ENCODE data around the gene RNF214. TPM values are rescaled to one million over a fixed set of nuclear protein-coding genes. Genes with fewer than 3 reads are reported as not detected.

The RNF214 gene
- polyA plus RNA-seq, 1 donor (not counting 4 experiments of a cell fraction or from before 2014, with no cell fraction given): 11.8 TPM

DNA sequence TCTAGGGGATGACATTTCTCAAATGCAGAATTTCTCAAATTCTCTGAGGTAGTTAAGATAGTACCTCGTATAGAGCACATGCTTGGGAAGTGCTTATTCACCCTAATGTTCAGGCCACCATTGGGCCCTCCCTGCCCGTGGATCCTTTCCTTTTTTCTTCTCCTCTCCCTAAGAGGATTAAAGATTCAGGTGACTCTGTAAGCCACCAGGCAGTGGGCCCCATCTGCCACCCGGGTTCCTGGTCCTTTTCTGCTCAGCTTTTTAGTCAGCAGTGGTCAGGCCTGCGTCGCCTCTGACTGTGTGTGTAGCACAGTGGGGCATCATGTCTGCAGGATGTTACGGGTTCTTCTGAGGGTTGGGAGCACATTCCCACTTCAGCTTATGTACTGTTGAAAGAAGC is 102.4 kb downstream of the RNF214 start:
- Histone ChIP-seq H3K9me3 (ENCODE audit: control insufficient read depth, low read depth, low read length) (no peaks in the 10 kb centered on the region), H3K4me2 (ENCODE audit: control insufficient read depth, extremely low read depth, insufficient read depth, low read depth, low read length) (no peak overlapping the region), H3K79me2 (ENCODE audit: control insufficient read depth, insufficient read depth, low read length) (no peaks in the 10 kb centered on the region), H3K4me1 (ENCODE audit: control insufficient read depth, extremely low read depth, insufficient read depth, low read length) (peaks cover 3% of the 10 kb centered on the region), H3K4me3 (ENCODE audit: control insufficient read depth in 2 of 3, extremely low read depth in 1 of 3, insufficient read depth in 2 of 3, low read depth in 1 of 3, low read length in 3 of 3) (no peak overlapping the region), H2AFZ (ENCODE audit: control insufficient read depth, low read length) (no peak overlapping the region), H3K36me3 (ENCODE audit: control insufficient read depth in 2 of 2, extremely low read depth in 1 of 2, insufficient read depth in 2 of 2, low read length in 2 of 2) (peaks cover 3 to 18% of the 10 kb centered on the region in 2 experiments), H3K27me3 (ENCODE audit: control insufficient read depth, extremely low read depth, insufficient read depth, low read length) (no peaks in the 10 kb centered on the region), H3K9ac (ENCODE audit: control insufficient read depth, extremely low read depth, insufficient read depth, low read length) (no peak overlapping the region), H3K9me1 (ENCODE audit: control insufficient read depth, extremely low read depth, insufficient read depth, low read length) (no peaks in the 10 kb centered on the region), H4K20me1 (ENCODE audit: control insufficient read depth, extremely low read depth, insufficient read depth, low read length) (no peaks in the 10 kb centered on the region), H3K27ac (ENCODE audit: control insufficient read depth, insufficient read depth, low read length) (no peak overlapping the region)
- dilution Hi-C loops (cut with MboI; ENCODE audit: extremely low pct_ligation_motif_present, low sequenced_read_pairs): no loop called here
- no peak for DNase-seq (ENCODE audit: low read depth, low spot score)
- TF ChIP-seq, protein P1, sequence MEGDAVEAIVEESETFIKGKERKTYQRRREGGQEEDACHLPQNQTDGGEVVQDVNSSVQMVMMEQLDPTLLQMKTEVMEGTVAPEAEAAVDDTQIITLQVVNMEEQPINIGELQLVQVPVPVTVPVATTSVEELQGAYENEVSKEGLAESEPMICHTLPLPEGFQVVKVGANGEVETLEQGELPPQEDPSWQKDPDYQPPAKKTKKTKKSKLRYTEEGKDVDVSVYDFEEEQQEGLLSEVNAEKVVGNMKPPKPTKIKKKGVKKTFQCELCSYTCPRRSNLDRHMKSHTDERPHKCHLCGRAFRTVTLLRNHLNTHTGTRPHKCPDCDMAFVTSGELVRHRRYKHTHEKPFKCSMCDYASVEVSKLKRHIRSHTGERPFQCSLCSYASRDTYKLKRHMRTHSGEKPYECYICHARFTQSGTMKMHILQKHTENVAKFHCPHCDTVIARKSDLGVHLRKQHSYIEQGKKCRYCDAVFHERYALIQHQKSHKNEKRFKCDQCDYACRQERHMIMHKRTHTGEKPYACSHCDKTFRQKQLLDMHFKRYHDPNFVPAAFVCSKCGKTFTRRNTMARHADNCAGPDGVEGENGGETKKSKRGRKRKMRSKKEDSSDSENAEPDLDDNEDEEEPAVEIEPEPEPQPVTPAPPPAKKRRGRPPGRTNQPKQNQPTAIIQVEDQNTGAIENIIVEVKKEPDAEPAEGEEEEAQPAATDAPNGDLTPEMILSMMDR (optimal IDR thresholded peaks at IDR 0.05 in 1 of 3, IDR thresholded peaks at IDR 0.05 in 1 of 3, conservative IDR thresholded peaks at IDR 0.05 in 1 of 3; ENCODE audit: extremely low read depth in 1 of 3, insufficient read depth in 2 of 3, low read length in 3 of 3): no peak
- no peak for TF ChIP-seq EZH2 (IDR thresholded peaks at IDR 0.05; ENCODE audit: low read length)
- FAIRE-seq: no peak

DNA sequence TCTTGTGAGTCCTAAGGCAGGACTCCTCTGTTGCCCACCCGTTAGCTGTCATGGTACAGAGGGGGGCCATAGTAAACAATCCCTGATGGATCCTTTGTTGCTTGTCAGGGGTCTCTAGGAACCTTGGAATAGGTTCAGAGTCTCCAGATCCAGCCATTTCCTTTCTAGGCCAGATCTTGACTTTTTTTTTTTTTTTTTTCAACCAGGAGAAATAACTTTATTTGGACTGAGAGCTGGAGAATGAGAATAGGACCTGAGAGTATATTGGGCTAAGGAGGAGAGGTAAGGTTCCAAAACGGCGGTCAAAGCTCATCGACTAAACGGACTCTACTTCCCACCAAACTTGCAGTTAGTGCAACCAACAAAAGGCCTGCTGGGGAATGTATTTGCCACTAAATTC is 102.9 kb downstream of the RNF214 start:
- Histone ChIP-seq H3K9me3 (ENCODE audit: control insufficient read depth, low read depth, low read length) (no peaks in the 10 kb centered on the region), H3K9ac (ENCODE audit: control insufficient read depth, extremely low read depth, insufficient read depth, low read length) (no peak overlapping the region), H4K20me1 (ENCODE audit: control insufficient read depth, extremely low read depth, insufficient read depth, low read length) (no peaks in the 10 kb centered on the region), H3K4me1 (ENCODE audit: control insufficient read depth, extremely low read depth, insufficient read depth, low read length) (no peaks in the 10 kb centered on the region), H3K27me3 (ENCODE audit: control insufficient read depth, extremely low read depth, insufficient read depth, low read length) (no peaks in the 10 kb centered on the region), H3K36me3 (ENCODE audit: control insufficient read depth in 2 of 2, extremely low read depth in 1 of 2, insufficient read depth in 2 of 2, low read length in 2 of 2) (peaks cover 8 to 20% of the 10 kb centered on the region in 2 experiments), H3K79me2 (ENCODE audit: control insufficient read depth, insufficient read depth, low read length) (no peaks in the 10 kb centered on the region), H3K9me1 (ENCODE audit: control insufficient read depth, extremely low read depth, insufficient read depth, low read length) (no peaks in the 10 kb centered on the region), H3K27ac (ENCODE audit: control insufficient read depth, insufficient read depth, low read length) (no peak overlapping the region), H3K4me3 (ENCODE audit: control insufficient read depth in 2 of 3, extremely low read depth in 1 of 3, insufficient read depth in 2 of 3, low read depth in 1 of 3, low read length in 3 of 3) (no peak overlapping the region), H2AFZ (ENCODE audit: control insufficient read depth, low read length) (no peak overlapping the region), H3K4me2 (ENCODE audit: control insufficient read depth, extremely low read depth, insufficient read depth, low read depth, low read length) (no peak overlapping the region)
- TF ChIP-seq EZH2 (IDR thresholded peaks at IDR 0.05; ENCODE audit: low read length): no peak
- TF ChIP-seq, protein P1 (optimal IDR thresholded peaks at IDR 0.05 in 1 of 3, IDR thresholded peaks at IDR 0.05 in 1 of 3, conservative IDR thresholded peaks at IDR 0.05 in 1 of 3; ENCODE audit: extremely low read depth in 1 of 3, insufficient read depth in 2 of 3, low read length in 3 of 3): no peak
- DNase-seq (ENCODE audit: low read depth, low spot score) (no peak), FAIRE-seq (no peak)
- dilution Hi-C loops (cut with MboI; ENCODE audit: extremely low pct_ligation_motif_present, low sequenced_read_pairs): no loop called here

Small RNA genes within 50 kb of the gene (small RNA-seq; reads per million reads assigned to genes)
- 0 reads per million in 3 experiments for gene RF00564 (ENCODE audit: insufficient read length in 3 of 3, low read depth in 3 of 3, low replicate concordance in 1 of 3)

Other genes with a start within 250 kb of the RNF214 start
- 4.4 to 10.7 TPM (median 8.2 TPM) in 3 replicates for gene SIK3, start 134.2 kb upstream of the RNF214 start, polyA plus RNA-seq
- 66.0 to 101 TPM (median 76.4 TPM) in 3 replicates for gene PAFAH1B2, start 88.4 kb upstream of the RNF214 start, polyA plus RNA-seq
- 9.8 to 14.3 TPM (median 12.6 TPM) in 3 replicates for gene SIDT2, start 53.9 kb upstream of the RNF214 start, polyA plus RNA-seq
- gene TAGLN, start 33.3 kb upstream of the RNF214 start, polyA plus RNA-seq: 20.5 to 85.4 TPM (median 26.6 TPM) in 3 replicates
- gene PCSK7, start 598 bp upstream of the RNF214 start, polyA plus RNA-seq: 32.9 to 48.6 TPM (median 35.4 TPM) in 3 replicates
- 2.2 to 3.6 TPM (median 2.3 TPM) in 3 replicates for gene BACE1-AS, start 58.7 kb downstream of the RNF214 start, polyA plus RNA-seq
- 7.4 to 15.1 TPM (median 8.5 TPM) in 3 replicates for gene BACE1, start 83.6 kb downstream of the RNF214 start, polyA plus RNA-seq
- 14.9 to 16.6 TPM (median 15.1 TPM) in 3 replicates for gene CEP164, start 95.2 kb downstream of the RNF214 start, polyA plus RNA-seq

All from keratinocyte (primary cell).